Measurements from ENCODE around the gene OGDH. TPM values are rescaled to one million over a fixed set of nuclear protein-coding genes. Genes with fewer than 3 reads are reported as not detected.

The OGDH gene
- polyA plus RNA-seq, 3 donors = 41.0 to 74.1 (median 49.9) TPM

DNA sequence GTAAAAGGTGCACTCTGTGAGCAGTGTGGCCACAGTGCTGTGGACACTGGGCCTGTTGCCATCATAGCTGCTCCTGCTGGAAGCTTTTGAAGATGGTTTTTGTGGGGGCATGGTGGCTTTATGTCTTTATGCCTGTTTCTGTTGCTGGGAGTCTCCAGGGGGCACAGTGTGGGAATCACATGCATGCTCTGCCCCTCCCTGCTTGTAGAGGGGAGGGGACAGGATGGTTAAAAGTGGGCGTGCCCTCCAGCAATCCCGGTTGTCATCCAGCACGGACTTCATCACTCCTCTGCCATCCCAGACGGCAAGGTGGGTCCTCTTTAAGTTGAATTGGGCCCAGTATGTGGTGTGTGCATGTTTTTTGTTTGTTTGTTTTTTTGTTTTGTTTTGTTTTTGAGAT lies 20.2 kb downstream of the OGDH start:
- H3K79me2 ChIP-seq (ENCODE audit: insufficient read depth, low read length) = peaks cover 77% of the 10 kb centered on the region
- Mint-ChIP-seq H3K27me3 (ENCODE audit: low read depth in 3 of 3) (peaks cover 0 to 2% (median 0%) of the 10 kb centered on the region in 3 donors), H3K9me3 (peaks cover 1 to 4% (median 2%) of the 10 kb centered on the region in 7 donors), H3K27ac (peak overlapping the region in 5 of 7 donors; percentile 21 to 46 (median 30)), H3K4me1 (peaks cover 49% of the 10 kb centered on the region), H3K36me3 (peaks cover 50 to 73% of the 10 kb centered on the region in 2 donors), H3K4me3 (no peak overlapping the region)
- no peak overlapping the region for H3K4me3 ChIP-seq (replicated peaks in 1 of 3; ENCODE audit: low read depth in 2 of 3, low read length in 3 of 3)
- H3K27ac ChIP-seq (ENCODE audit: low read depth in 1 of 2, low read length in 2 of 2) = peak overlapping the region in 1 of 2 donors; percentile 65
- H3K36me3 ChIP-seq (replicated peaks in 1 of 2; ENCODE audit: control insufficient read depth in 1 of 2, insufficient read depth in 2 of 2, low read length in 2 of 2) = peaks cover 29 to 43% of the 10 kb centered on the region in 2 donors
- H2AFZ ChIP-seq (ENCODE audit: insufficient read depth, low read depth, low read length, poor library complexity, severe bottlenecking) = no peak overlapping the region
- TF ChIP-seq CTCF (IDR thresholded peaks at IDR 0.05) = no peak
- peaks cover 44 to 53% of the 10 kb centered on the region in 2 donors for H3K4me1 ChIP-seq (ENCODE audit: control insufficient read depth in 1 of 2, insufficient read depth in 2 of 2, low read length in 2 of 2)
- no peaks in the 10 kb centered on the region for H4K20me1 ChIP-seq (ENCODE audit: insufficient read depth, low read length)
- H3K9ac ChIP-seq (ENCODE audit: insufficient read depth, low read length, poor library complexity, severe bottlenecking) = no peak overlapping the region
- no peaks in the 10 kb centered on the region for H3K27me3 ChIP-seq (ENCODE audit: control insufficient read depth in 2 of 2, insufficient read depth in 2 of 2, low read length in 2 of 2)
- H3K9me3 ChIP-seq (replicated peaks in 1 of 2; ENCODE audit: control insufficient read depth in 1 of 2, insufficient read depth in 1 of 2, low read length in 2 of 2) = peaks cover 0 to 1% of the 10 kb centered on the region in 2 donors
- intact Hi-C loops (cut with micrococcal nuclease) = no loop called here
- no peak overlapping the region for H3K4me2 ChIP-seq (replicated peaks; ENCODE audit: extremely low read depth, low read length, poor library complexity, severe bottlenecking)
- DNase-seq = no peak
- 93% methylated on average over 3 of the region's 4 CpGs for WGBS (ENCODE audit: insufficient coverage)

GRCh38 chr7:44629829-44630522 lies 23.5 kb downstream of the OGDH start:
- DNase-seq = peak; percentile 56 to 74 (median 71)
- Histone ChIP-seq H4K20me1 (ENCODE audit: insufficient read depth, low read length) (no peaks in the 10 kb centered on the region), H3K9ac (ENCODE audit: insufficient read depth, low read length, poor library complexity, severe bottlenecking) (peak overlapping the region; percentile 16), H3K79me2 (ENCODE audit: insufficient read depth, low read length) (peaks cover 75% of the 10 kb centered on the region), H3K4me2 (replicated peaks; ENCODE audit: extremely low read depth, low read length, poor library complexity, severe bottlenecking) (peak overlapping the region; percentile 45), H2AFZ (ENCODE audit: insufficient read depth, low read depth, low read length, poor library complexity, severe bottlenecking) (no peak overlapping the region), H3K27me3 (ENCODE audit: control insufficient read depth in 2 of 2, insufficient read depth in 2 of 2, low read length in 2 of 2) (no peaks in the 10 kb centered on the region), H3K4me1 (ENCODE audit: control insufficient read depth in 1 of 2, insufficient read depth in 2 of 2, low read length in 2 of 2) (peaks cover 61 to 64% of the 10 kb centered on the region in 2 donors), H3K9me3 (replicated peaks in 1 of 2; ENCODE audit: control insufficient read depth in 1 of 2, insufficient read depth in 1 of 2, low read length in 2 of 2) (no peaks in the 10 kb centered on the region), H3K27ac (ENCODE audit: low read depth in 1 of 2, low read length in 2 of 2) (peak overlapping the region; percentile 87 to 92), H3K36me3 (replicated peaks in 1 of 2; ENCODE audit: control insufficient read depth in 1 of 2, insufficient read depth in 2 of 2, low read length in 2 of 2) (peaks cover 22 to 29% of the 10 kb centered on the region in 2 donors), H3K4me3 (replicated peaks in 1 of 3; ENCODE audit: low read depth in 2 of 3, low read length in 3 of 3) (peak overlapping the region in 1 of 3 experiments; percentile 24)
- TF ChIP-seq CTCF (IDR thresholded peaks at IDR 0.05) = no peak
- 33% methylated on average over 10 of the region's 13 CpGs for WGBS (ENCODE audit: insufficient coverage)
- peaks cover 66% of the 10 kb centered on the region for H3K4me1 Mint-ChIP-seq
- peak overlapping the region in 1 of 2 donors; percentile 67 for H3K4me3 Mint-ChIP-seq
- H3K27me3 Mint-ChIP-seq (ENCODE audit: low read depth in 3 of 3) = no peaks in the 10 kb centered on the region
- intact Hi-C loops (cut with micrococcal nuclease) = loop anchor here (10.0 kb wide), 2 partner anchors 45 to 215 kb away; partner anchors contain the start of genes H2AZ2 (in 1 of the 2) and TMED4 (in 1 of the 2)
- H3K9me3 Mint-ChIP-seq = no peaks in the 10 kb centered on the region
- peak overlapping the region; percentile 93 to 100 (median 98) for H3K27ac Mint-ChIP-seq
- H3K36me3 Mint-ChIP-seq = peaks cover 40 to 66% of the 10 kb centered on the region in 2 donors

Measured in CD14-positive monocyte (primary cell).